Measurements from ENCODE around the gene PTPRB. TPM values are rescaled to one million over a fixed set of nuclear protein-coding genes. Genes with fewer than 3 reads are reported as not detected.

Gene PTPRB
- total RNA-seq, 1 experiment from 2014 or later, result 0.82 TPM

- ChIA-PET CTCF (interaction anchor here (0.7 to 1.5 kb wide), 4 partner anchors 18 to 811 kb away, joined by 3 to 5 read pairs (median 4); no protein-coding TSS in a partner anchor), POLR2A (interaction anchor here (0.7 kb wide), 1 partner anchor 167 kb away, joined by 3 read pairs; no protein-coding TSS in a partner anchor)
- no TSS peak for BruUV-seq (replicated peaks)
- intact Hi-C loops (cut with micrococcal nuclease), result no loop called here
- Mint-ChIP-seq H3K36me3 (ENCODE audit: insufficient read depth, unreplicated experiment) (no peaks in the 10 kb centered on the region), H3K27ac (ENCODE audit: low read depth, unreplicated experiment) (no peak overlapping the region), H3K27me3 (ENCODE audit: insufficient read depth, unreplicated experiment) (no peaks in the 10 kb centered on the region), H3K4me3 (ENCODE audit: unreplicated experiment) (no peak overlapping the region), H3K4me1 (ENCODE audit: insufficient read depth, unreplicated experiment) (peaks cover 4% of the 10 kb centered on the region), H3K9me3 (ENCODE audit: unreplicated experiment) (no peaks in the 10 kb centered on the region)
- no peak for TF ChIP-seq CTCF (IDR thresholded peaks at IDR 0.05; ENCODE audit: unreplicated experiment)
- DNase-seq (ENCODE audit: unreplicated experiment), result no peak
These were observed 29.0 kb downstream of the PTPRB start for GRCh38 chr12:70608184-70608583.

GRCh38 chr12:70607107-70607506 is 30.1 kb downstream of the PTPRB start:
- no peak overlapping the region for H3K27ac Mint-ChIP-seq (ENCODE audit: low read depth, unreplicated experiment)
- ChIA-PET POLR2A (interaction anchor here (0.5 kb wide), 1 partner anchor 156 kb away, joined by 3 read pairs; no protein-coding TSS in a partner anchor), CTCF (no interaction called here)
- no peak for DNase-seq (ENCODE audit: unreplicated experiment)
- H3K4me3 Mint-ChIP-seq (ENCODE audit: unreplicated experiment), result no peak overlapping the region
- no peaks in the 10 kb centered on the region for H3K36me3 Mint-ChIP-seq (ENCODE audit: insufficient read depth, unreplicated experiment)
- no TSS peak for BruUV-seq (replicated peaks)
- intact Hi-C loops (cut with micrococcal nuclease), result no loop called here
- H3K4me1 Mint-ChIP-seq (ENCODE audit: insufficient read depth, unreplicated experiment), result peaks cover 4% of the 10 kb centered on the region
- H3K9me3 Mint-ChIP-seq (ENCODE audit: unreplicated experiment), result no peaks in the 10 kb centered on the region
- H3K27me3 Mint-ChIP-seq (ENCODE audit: insufficient read depth, unreplicated experiment), result no peaks in the 10 kb centered on the region
- TF ChIP-seq CTCF (IDR thresholded peaks at IDR 0.05; ENCODE audit: unreplicated experiment), result no peak

- no TSS peak for BruUV-seq (replicated peaks)
- Mint-ChIP-seq H3K9me3 (ENCODE audit: unreplicated experiment) (no peaks in the 10 kb centered on the region), H3K27ac (ENCODE audit: low read depth, unreplicated experiment) (no peak overlapping the region), H3K36me3 (ENCODE audit: insufficient read depth, unreplicated experiment) (no peaks in the 10 kb centered on the region), H3K4me3 (ENCODE audit: unreplicated experiment) (no peak overlapping the region), H3K27me3 (ENCODE audit: insufficient read depth, unreplicated experiment) (no peaks in the 10 kb centered on the region), H3K4me1 (ENCODE audit: insufficient read depth, unreplicated experiment) (peaks cover 4% of the 10 kb centered on the region)
- no peak for TF ChIP-seq CTCF (IDR thresholded peaks at IDR 0.05; ENCODE audit: unreplicated experiment)
- peak; percentile 67 for DNase-seq (ENCODE audit: unreplicated experiment)
- intact Hi-C loops (cut with micrococcal nuclease), result no loop called here
- ChIA-PET POLR2A (interaction anchor here (0.6 kb wide), 1 partner anchor 477 kb away, joined by 3 read pairs; no protein-coding TSS in a partner anchor), CTCF (interaction anchor here (0.7 to 1.3 kb wide), 6 partner anchors 16 to 705 kb away, joined by 3 to 7 read pairs (median 3); no protein-coding TSS in a partner anchor)
These were observed 31.3 kb downstream of the PTPRB start for GRCh38 chr12:70605976-70606375.

GRCh38 chr12:70604662-70605061 is 32.6 kb downstream of the PTPRB start:
- Mint-ChIP-seq H3K27ac (ENCODE audit: low read depth, unreplicated experiment) (no peak overlapping the region), H3K4me1 (ENCODE audit: insufficient read depth, unreplicated experiment) (peaks cover 4% of the 10 kb centered on the region), H3K4me3 (ENCODE audit: unreplicated experiment) (no peak overlapping the region), H3K36me3 (ENCODE audit: insufficient read depth, unreplicated experiment) (no peaks in the 10 kb centered on the region), H3K9me3 (ENCODE audit: unreplicated experiment) (no peaks in the 10 kb centered on the region), H3K27me3 (ENCODE audit: insufficient read depth, unreplicated experiment) (no peaks in the 10 kb centered on the region)
- no TSS peak for BruUV-seq (replicated peaks)
- intact Hi-C loops (cut with micrococcal nuclease), result no loop called here
- CTCF ChIA-PET, result interaction anchor here (0.6 to 1.9 kb wide), 5 partner anchors 11 to 704 kb away, joined by 3 to 5 read pairs (median 3); no protein-coding TSS in a partner anchor
- no peak for DNase-seq (ENCODE audit: unreplicated experiment)
- no peak for TF ChIP-seq CTCF (IDR thresholded peaks at IDR 0.05; ENCODE audit: unreplicated experiment)
- POLR2A ChIA-PET, result interaction anchor here (0.7 kb wide), 1 partner anchor 18 kb away, joined by 3 read pairs; no protein-coding TSS in a partner anchor
